Heart right ventricle (tissue), 16 donors: ENCODE measurements around the gene NPR2. TPM values are rescaled to one million over a fixed set of nuclear protein-coding genes. Genes with fewer than 3 reads are reported as not detected.
A peak's percentile ranks its signal among the peaks of the same experiment; 100 is the strongest.

Experiments
- ATAC-seq, 8 donors: fragments of 200-7000 bp; cut with Tn5 transposase; one replicate each; pipeline ENCODE4 v1.9.1; 2020; ENCODE audit warnings: mild to moderate bottlenecking in 8 of 8, moderate library complexity in 8 of 8, moderate number of reproducible peaks in 1 of 8
- DNase-seq, 2 donors: peaks; one replicate each; pipeline ENCODE4 v3.0.0-alpha.2; 2020
- H3K27ac ChIP-seq, 10 donors: fragments of 200-600 bp; sonication (generic) in 2 of 10; one replicate each; pipeline versions ENCODE4 v1.5.0 to v1.8.0; 2020 to 2022; ENCODE audit warnings: mild to moderate bottlenecking in 3 of 10
- H3K27me3 ChIP-seq, 7 donors: fragments of 200-600 bp; one replicate each; pipeline ENCODE4 v1.8.0; 2021 to 2022; ENCODE audit warnings: mild to moderate bottlenecking in 2 of 7
- H3K36me3 ChIP-seq, 9 donors: fragments of 200-600 bp; sonication (generic) in 1 of 9; one replicate each; pipeline versions ENCODE4 v1.5.0 to v1.8.0; 2020 to 2022; ENCODE audit warnings: mild to moderate bottlenecking in 2 of 9
- H3K4me1 ChIP-seq, 9 donors: fragments of 200-600 bp; sonication (generic) in 1 of 9; one replicate each; pipeline versions ENCODE4 v1.5.0 to v1.8.0; 2020 to 2022; ENCODE audit warnings: mild to moderate bottlenecking in 4 of 9
- H3K4me3 ChIP-seq, 10 donors: fragments of 200-600 bp; sonication (generic) in 2 of 10; one replicate each; pipeline versions ENCODE4 v1.5.0 to v1.8.0; 2020 to 2022; ENCODE audit warnings: mild to moderate bottlenecking in 7 of 10, moderate library complexity in 2 of 10
- H3K9me3 ChIP-seq, 11 donors: fragments of 200-600 bp in 10 of 11; sonication (generic) in 2 of 11; one replicate each; pipeline versions ENCODE4 v1.5.0 to v1.8.0; 2013 to 2022; ENCODE audit warnings: mild to moderate bottlenecking in 2 of 11, control low read depth in 1 of 11, moderate library complexity in 1 of 11
- WGBS, 2 donors: extraction: QIAGEN DNeasy Blood & Tissue Kit; methylation state at CpG; one replicate each; pipeline ENCODE4 v1.1.7; 2013; ENCODE audit warnings: inconsistent platforms in 1 of 2; 5-methylcytosine and 5-hydroxymethylcytosine counted together
- intact Hi-C, 10 donors: fragments of 100-400 bp; cut with DNase I; formaldehyde crosslinking; loops; one replicate each; pipeline versions ENCODE4 v1.11.1 to v1.14.2; 2022
- polyA plus RNA-seq, 2 donors: library from polyadenylated mRNA; stranded (reverse); fragments of 200-250 nt; gene quantifications; one replicate each; pipeline ENCODE4 v1.2.3, GENCODE V29; 2013
- total RNA-seq, 10 donors: library from RNA; stranded (reverse); fragmentation: NEBNext Ultra II Directional in 3 of 10; extraction: Animal tissue kit (Norgen Biotek cat#: 25700) in 3 of 10; gene quantifications; one replicate each; pipeline versions ENCODE4 v1.2.1 to v1.2.4, GENCODE V29; 2021 to 2023
- TF ChIP-seq, protein P1 (sequence below), 9 donors: fragments of 200-600 bp; sonication (generic) in 2 of 9; IDR thresholded peaks; one replicate each; pipeline versions ENCODE4 v1.5.0 to v1.8.0; 2021 to 2022; ENCODE audit warnings: antibody characterized with exemption in 9 of 9, mild to moderate bottlenecking in 5 of 9, moderate library complexity in 1 of 9
- donor health status: Arrhythmogenic right ventricular cardiomyopathy.
- donor health status: ischemic (EF 13 %, LVEDD 7.1; RV severe dilation, severe dysfunction).
- donor health status: healthy with polysubstance abuse.
- donor health status: DM: no; HTN: yes; CAD: no.
- donor health status: DM: no; HTN: no; CAD: no.
- donor health status: ischemic (EF 25% LVEDD 6.9; RV normal size, moderate dysfunction).
- donor health status: ischemic (EF 25% LVEDD 5.7; RV mildly dilated, moderate dysfunction).
- donor health status: healthy.
- donor health status: DM: yes; HTN: yes; CAD: no.
- donor health status: Ischemic cardiomyopathy.
- donor health status: ischemic (EF 35%, LVEDD 5.7; RV mildly dilated, moderate dysfunction).
- donor health status: nonischemic (EF 11% LVEDD 7.7; RV severe dilation, severe dysfunction).
- donor health status: DM: yes; HTN: yes; CAD: no.
- donor health status: PGD.
- donor health status: ischemic (EF 29% LVEDD 5.4; RV normal size, mild dysfunction).
- donor health status: nonischemic (EF 23%, LVEDD 6.1; RV moderate dilation, normal function).

Gene NPR2
- total and polyA plus RNA-seq, 12 donors = 13.5 to 26.4 (median 20.8) TPM

DNA sequence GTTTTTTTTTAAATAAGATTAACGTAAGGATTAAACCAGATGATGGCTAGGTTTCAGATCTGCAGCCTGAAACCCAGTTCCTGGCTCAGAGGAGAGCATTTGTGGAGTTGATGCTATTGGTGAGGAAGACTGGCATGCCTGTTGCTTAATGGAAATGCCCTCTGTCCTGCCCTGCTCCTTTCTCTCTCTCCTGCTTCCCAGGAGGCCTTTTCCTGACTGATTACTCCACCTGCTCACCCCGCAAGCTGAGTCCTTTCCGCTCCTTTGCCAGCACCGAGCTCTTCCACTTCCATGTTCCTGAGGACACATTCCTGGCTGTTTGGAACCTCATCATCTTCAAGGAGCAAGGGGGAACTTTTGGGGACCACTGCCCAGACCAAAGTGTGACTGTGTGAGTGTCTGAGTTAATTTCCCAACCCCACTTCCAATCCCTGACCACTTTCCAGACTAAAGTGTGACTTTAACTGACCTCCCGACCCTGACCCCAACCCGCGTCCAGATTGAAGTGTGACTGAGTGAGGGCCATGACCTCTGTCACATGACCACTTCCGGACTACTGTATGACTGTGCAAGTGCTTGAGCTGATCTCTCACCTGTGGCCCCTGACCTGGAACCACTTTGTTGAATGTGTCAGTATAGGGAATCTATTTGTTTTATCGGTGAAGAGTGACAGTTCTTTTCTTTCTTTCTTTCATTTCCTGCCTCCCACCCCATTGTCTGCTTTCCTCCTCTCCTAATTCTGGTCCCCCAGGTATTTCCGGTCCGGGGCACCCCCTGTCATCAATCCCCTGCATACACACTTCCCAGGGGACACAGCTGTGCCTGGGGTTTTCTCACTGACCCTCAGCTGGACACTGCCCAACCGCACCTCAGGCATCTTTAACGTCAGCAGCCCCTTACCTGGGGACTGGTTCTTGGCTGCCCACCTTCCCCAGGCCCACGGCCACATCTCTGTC, 43.1 kb downstream of the NPR2 start:
- no peak for DNase-seq
- H3K27ac ChIP-seq = peak overlapping the region in 3 of 10 donors; percentile 8 to 12 (median 11)
- no peak overlapping the region for H3K4me3 ChIP-seq
- TF ChIP-seq, protein P1, sequence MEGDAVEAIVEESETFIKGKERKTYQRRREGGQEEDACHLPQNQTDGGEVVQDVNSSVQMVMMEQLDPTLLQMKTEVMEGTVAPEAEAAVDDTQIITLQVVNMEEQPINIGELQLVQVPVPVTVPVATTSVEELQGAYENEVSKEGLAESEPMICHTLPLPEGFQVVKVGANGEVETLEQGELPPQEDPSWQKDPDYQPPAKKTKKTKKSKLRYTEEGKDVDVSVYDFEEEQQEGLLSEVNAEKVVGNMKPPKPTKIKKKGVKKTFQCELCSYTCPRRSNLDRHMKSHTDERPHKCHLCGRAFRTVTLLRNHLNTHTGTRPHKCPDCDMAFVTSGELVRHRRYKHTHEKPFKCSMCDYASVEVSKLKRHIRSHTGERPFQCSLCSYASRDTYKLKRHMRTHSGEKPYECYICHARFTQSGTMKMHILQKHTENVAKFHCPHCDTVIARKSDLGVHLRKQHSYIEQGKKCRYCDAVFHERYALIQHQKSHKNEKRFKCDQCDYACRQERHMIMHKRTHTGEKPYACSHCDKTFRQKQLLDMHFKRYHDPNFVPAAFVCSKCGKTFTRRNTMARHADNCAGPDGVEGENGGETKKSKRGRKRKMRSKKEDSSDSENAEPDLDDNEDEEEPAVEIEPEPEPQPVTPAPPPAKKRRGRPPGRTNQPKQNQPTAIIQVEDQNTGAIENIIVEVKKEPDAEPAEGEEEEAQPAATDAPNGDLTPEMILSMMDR (IDR thresholded peaks at IDR 0.05) = no peak
- 85% methylated on average over 14 of the region's 14 CpGs for WGBS, 2 donors
- ATAC-seq = no peak
- H3K36me3 ChIP-seq = peaks cover 0 to 11% (median 0%) of the 10 kb centered on the region in 9 donors
- H3K9me3 ChIP-seq = no peaks in the 10 kb centered on the region
- H3K27me3 ChIP-seq = peaks cover 0 to 31% (median 0%) of the 10 kb centered on the region in 7 donors
- intact Hi-C loops = loop anchor here in 1 of 10 donors (5.0 kb wide), 1 partner anchor 38 kb away; the partner anchor contains the start of gene OR13J1
- peaks cover 4 to 47% (median 42%) of the 10 kb centered on the region in 9 donors for H3K4me1 ChIP-seq

DNA sequence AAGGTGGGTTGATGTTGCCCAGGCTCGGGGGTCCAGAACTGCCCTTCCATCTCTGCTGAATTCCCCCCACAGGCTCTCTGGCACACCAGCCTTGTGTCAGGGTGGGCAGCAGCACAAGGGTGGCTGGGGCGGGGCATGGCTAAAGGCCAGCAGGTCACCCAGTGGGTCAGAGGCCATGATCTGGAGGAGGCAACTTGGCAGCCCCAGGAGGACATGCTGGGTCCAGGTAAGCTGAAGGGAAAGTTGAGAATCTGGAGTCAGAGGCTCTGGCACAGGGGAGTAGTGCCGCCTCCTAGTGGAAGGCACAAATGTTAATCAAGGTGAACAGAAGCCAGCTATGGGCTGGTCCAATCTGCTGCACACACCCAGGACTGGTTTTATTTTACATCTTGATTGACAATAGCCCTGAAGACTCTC, 43.8 kb downstream of the NPR2 start:
- peaks cover 4 to 40% (median 35%) of the 10 kb centered on the region in 9 donors for H3K4me1 ChIP-seq
- H3K4me3 ChIP-seq = no peak overlapping the region
- intact Hi-C loops = no loop called here
- no peaks in the 10 kb centered on the region for H3K9me3 ChIP-seq
- no peak overlapping the region for H3K27ac ChIP-seq
- peaks cover 0 to 38% (median 0%) of the 10 kb centered on the region in 7 donors for H3K27me3 ChIP-seq
- ATAC-seq = no peak
- no peak for DNase-seq
- TF ChIP-seq, protein P1 (IDR thresholded peaks at IDR 0.05) = peak in 3 of 9 donors; percentile 19 to 28 (median 26)
- WGBS, 2 donors = 91 to 96% methylated on average over 3 of the region's 3 CpGs
- peaks cover 0 to 11% (median 0%) of the 10 kb centered on the region in 9 donors for H3K36me3 ChIP-seq

DNA sequence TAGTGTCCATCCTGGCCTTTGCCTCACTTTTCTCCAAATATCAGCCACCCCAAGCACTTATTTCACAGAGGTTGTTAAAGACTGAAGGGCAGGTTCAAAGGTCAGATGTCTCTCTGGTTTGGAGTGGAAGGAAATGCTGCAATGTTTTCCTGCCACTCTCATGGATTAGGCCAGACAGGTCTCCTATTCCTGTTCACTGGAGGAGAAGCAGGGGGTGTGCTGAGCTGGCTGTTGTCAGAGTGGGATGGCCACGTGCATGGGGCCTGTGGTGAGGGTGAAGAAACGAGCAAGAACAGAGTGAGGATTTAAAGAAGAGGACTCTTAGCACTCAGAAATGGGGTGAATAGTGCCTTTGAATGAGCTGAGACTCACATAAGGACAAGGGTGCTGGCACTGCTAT, 44.4 kb downstream of the NPR2 start:
- 93 to 95% methylated on average over 2 of the region's 2 CpGs for WGBS, 2 donors
- no peak overlapping the region for H3K4me3 ChIP-seq
- H3K4me1 ChIP-seq = peaks cover 4 to 35% (median 30%) of the 10 kb centered on the region in 9 donors
- no peak overlapping the region for H3K27ac ChIP-seq
- no peak for ATAC-seq
- TF ChIP-seq, protein P1 (IDR thresholded peaks at IDR 0.05) = no peak
- no peak for DNase-seq
- peaks cover 0 to 43% (median 0%) of the 10 kb centered on the region in 7 donors for H3K27me3 ChIP-seq
- H3K36me3 ChIP-seq = peaks cover 0 to 11% (median 0%) of the 10 kb centered on the region in 9 donors
- H3K9me3 ChIP-seq = no peaks in the 10 kb centered on the region
- intact Hi-C loops = no loop called here

DNA sequence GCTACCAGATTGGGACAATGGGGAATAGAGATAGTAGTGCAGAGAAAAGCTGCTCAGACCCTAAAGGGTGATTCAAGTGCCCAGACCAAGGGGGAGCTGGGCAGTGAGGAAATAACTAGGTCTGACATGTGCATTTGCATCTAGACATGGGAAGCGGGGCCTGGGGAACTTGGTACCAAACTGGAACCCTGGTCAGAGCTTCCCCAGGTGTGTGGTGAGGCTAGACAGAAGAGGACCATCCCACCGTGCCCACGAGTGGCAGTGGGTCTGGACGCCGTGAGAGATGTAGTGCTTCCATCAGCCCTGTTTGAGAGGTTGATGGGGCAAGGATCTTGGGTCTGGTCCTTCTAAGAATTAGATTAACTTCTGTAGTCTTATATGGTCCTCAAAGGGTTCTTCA, 45.2 kb downstream of the NPR2 start:
- Histone ChIP-seq H3K36me3 (peaks cover 0 to 11% (median 0%) of the 10 kb centered on the region in 9 donors), H3K27ac (no peak overlapping the region), H3K4me1 (peaks cover 4 to 30% (median 26%) of the 10 kb centered on the region in 9 donors), H3K9me3 (no peaks in the 10 kb centered on the region), H3K27me3 (peaks cover 0 to 52% (median 0%) of the 10 kb centered on the region in 7 donors), H3K4me3 (no peak overlapping the region)
- TF ChIP-seq, protein P1 (IDR thresholded peaks at IDR 0.05) = no peak
- intact Hi-C loops = no loop called here
- DNase-seq = no peak
- no peak for ATAC-seq
- 94 to 99% methylated on average over 5 of the region's 5 CpGs for WGBS, 2 donors
